ENCODE results near the gene THSD7B. TPM values are rescaled to one million over a fixed set of nuclear protein-coding genes. Genes with fewer than 3 reads are reported as not detected.

THSD7B gene
- total RNA-seq, 1 donor from 2014 or later: 1.2 TPM

DNA sequence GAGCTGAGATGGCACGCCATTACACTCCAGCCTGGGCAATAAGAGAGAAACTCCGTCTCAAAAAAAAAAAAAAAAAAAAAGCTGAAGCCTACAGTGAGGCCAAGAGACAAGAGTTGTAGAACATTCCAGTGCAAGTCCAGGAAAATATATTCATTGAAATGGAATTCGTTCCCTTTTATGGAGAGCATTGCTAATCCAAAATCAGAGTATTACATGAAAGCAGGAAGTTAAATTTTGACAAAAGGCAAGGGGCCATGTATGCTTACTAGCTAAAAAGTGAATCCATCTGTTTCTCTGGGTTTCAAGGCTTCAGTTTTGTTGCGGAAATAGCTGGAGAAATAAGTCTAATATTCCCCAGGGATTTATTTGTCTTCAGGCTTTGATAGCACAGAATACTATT lies 471.7 kb downstream of the THSD7B start:
- H3K36me3 Mint-ChIP-seq: no peaks in the 10 kb centered on the region
- H3K4me1 ChIP-seq: no peaks in the 10 kb centered on the region
- peaks cover 4% of the 10 kb centered on the region for H3K4me1 Mint-ChIP-seq
- no peak overlapping the region for H3K27ac Mint-ChIP-seq
- H3K27me3 Mint-ChIP-seq (ENCODE audit: insufficient read depth, low read depth): no peaks in the 10 kb centered on the region
- TF ChIP-seq, protein P1, sequence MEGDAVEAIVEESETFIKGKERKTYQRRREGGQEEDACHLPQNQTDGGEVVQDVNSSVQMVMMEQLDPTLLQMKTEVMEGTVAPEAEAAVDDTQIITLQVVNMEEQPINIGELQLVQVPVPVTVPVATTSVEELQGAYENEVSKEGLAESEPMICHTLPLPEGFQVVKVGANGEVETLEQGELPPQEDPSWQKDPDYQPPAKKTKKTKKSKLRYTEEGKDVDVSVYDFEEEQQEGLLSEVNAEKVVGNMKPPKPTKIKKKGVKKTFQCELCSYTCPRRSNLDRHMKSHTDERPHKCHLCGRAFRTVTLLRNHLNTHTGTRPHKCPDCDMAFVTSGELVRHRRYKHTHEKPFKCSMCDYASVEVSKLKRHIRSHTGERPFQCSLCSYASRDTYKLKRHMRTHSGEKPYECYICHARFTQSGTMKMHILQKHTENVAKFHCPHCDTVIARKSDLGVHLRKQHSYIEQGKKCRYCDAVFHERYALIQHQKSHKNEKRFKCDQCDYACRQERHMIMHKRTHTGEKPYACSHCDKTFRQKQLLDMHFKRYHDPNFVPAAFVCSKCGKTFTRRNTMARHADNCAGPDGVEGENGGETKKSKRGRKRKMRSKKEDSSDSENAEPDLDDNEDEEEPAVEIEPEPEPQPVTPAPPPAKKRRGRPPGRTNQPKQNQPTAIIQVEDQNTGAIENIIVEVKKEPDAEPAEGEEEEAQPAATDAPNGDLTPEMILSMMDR (IDR thresholded peaks at IDR 0.05): no peak
- TF ChIP-seq EZH2 (IDR thresholded peaks at IDR 0.05): no peak
- no peak for TF ChIP-seq EZH2phosphoT487 (IDR thresholded peaks at IDR 0.05)
- no peaks in the 10 kb centered on the region for H4K20me1 ChIP-seq (ENCODE audit: low read depth)
- H3F3A ChIP-seq (ENCODE audit: low read depth): no peaks in the 10 kb centered on the region
- H3K36me3 ChIP-seq: no peaks in the 10 kb centered on the region
- H3K4me3 ChIP-seq: no peak overlapping the region
- H3K27ac ChIP-seq: no peak overlapping the region
- no peak overlapping the region for H3K4me3 Mint-ChIP-seq
- H3K79me2 ChIP-seq (ENCODE audit: low read depth): no peaks in the 10 kb centered on the region
- no peaks in the 10 kb centered on the region for H3K9me3 Mint-ChIP-seq
- no peaks in the 10 kb centered on the region for H3K27me3 ChIP-seq
- no peaks in the 10 kb centered on the region for H3K9me3 ChIP-seq (ENCODE audit: low read depth)
- no peak for DNase-seq (ENCODE audit: low spot score)
- H3K4me2 ChIP-seq: no peak overlapping the region
- no peak overlapping the region for H3K9ac ChIP-seq
- H2AFZ ChIP-seq (replicated peaks): no peak overlapping the region

DNA sequence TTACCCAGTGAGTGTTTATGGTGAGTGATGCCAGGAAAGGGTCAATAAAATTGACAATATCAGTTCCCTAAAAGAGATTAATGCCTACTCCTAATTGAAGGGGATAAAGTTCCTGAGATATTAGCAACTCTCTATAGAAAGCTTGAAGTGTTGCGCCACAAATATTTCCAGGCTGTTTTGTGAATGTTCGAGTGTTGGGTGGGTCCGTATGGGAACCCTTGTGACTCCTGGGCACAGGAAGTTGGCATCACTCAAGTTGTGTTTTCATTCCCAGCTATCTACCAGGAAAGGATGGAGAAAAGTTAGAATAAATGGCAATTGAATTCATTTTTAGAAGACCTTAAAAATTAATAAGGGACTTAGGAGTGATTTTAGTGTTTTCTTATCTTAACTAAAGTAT lies 472.7 kb downstream of the THSD7B start:
- Histone ChIP-seq H3K9me3 (ENCODE audit: low read depth) (no peaks in the 10 kb centered on the region), H3K27me3 (no peaks in the 10 kb centered on the region), H3K4me1 (no peaks in the 10 kb centered on the region), H3K36me3 (no peaks in the 10 kb centered on the region), H3K4me2 (no peak overlapping the region), H3K27ac (no peak overlapping the region), H3K9ac (no peak overlapping the region), H2AFZ (replicated peaks) (no peak overlapping the region), H4K20me1 (ENCODE audit: low read depth) (no peaks in the 10 kb centered on the region), H3K4me3 (no peak overlapping the region), H3K79me2 (ENCODE audit: low read depth) (no peaks in the 10 kb centered on the region), H3F3A (ENCODE audit: low read depth) (no peaks in the 10 kb centered on the region)
- H3K4me3 Mint-ChIP-seq: no peak overlapping the region
- no peaks in the 10 kb centered on the region for H3K36me3 Mint-ChIP-seq
- H3K27me3 Mint-ChIP-seq (ENCODE audit: insufficient read depth, low read depth): no peaks in the 10 kb centered on the region
- no peaks in the 10 kb centered on the region for H3K4me1 Mint-ChIP-seq
- TF ChIP-seq EZH2 (IDR thresholded peaks at IDR 0.05) (no peak), EZH2phosphoT487 (IDR thresholded peaks at IDR 0.05) (no peak)
- TF ChIP-seq, protein P1 (IDR thresholded peaks at IDR 0.05): no peak
- H3K9me3 Mint-ChIP-seq: no peaks in the 10 kb centered on the region
- no peak for DNase-seq (ENCODE audit: low spot score)
- H3K27ac Mint-ChIP-seq: no peak overlapping the region

DNA sequence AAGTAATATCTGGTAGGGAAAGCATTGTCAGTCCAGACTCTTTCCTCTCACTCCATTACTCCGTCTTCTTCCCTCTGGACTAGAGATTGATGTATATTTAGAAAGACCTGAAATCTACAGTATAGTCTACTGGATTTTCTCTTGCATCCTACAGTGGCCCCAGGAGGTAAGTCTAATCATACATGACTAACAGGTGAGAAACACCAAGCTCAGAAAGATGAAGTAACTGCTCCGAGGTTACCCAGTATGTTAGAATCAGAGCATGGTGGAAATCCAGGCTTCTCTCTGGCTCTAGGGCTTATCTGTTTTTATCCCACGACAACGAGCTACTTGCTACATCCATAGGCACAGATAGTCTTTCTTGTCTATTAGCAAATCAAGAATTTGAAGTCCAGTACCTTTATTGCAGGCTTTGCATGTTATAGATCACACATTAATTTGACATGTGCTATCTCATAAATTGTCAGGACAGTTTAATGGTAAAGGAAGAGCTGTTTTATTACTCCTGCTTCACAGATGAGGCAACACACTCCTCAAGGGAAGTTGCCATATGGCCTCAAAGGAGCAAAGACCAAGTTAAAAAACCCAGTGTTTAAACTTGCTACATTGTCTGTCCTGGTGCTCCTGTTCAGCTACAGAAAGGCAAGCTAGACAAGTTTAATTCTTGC lies 484.3 kb downstream of the THSD7B start:
- no peaks in the 10 kb centered on the region for H3K9me3 ChIP-seq (ENCODE audit: low read depth)
- no peaks in the 10 kb centered on the region for H3K4me1 ChIP-seq
- no peak overlapping the region for H3K27ac ChIP-seq
- H3F3A ChIP-seq (ENCODE audit: low read depth): no peaks in the 10 kb centered on the region
- H3K9ac ChIP-seq: no peak overlapping the region
- Mint-ChIP-seq H3K4me3 (no peak overlapping the region), H3K4me1 (peaks cover 5% of the 10 kb centered on the region), H3K36me3 (no peaks in the 10 kb centered on the region), H3K9me3 (no peaks in the 10 kb centered on the region), H3K27ac (no peak overlapping the region), H3K27me3 (ENCODE audit: insufficient read depth, low read depth) (no peaks in the 10 kb centered on the region)
- H3K27me3 ChIP-seq: no peaks in the 10 kb centered on the region
- H3K4me2 ChIP-seq: no peak overlapping the region
- TF ChIP-seq EZH2 (IDR thresholded peaks at IDR 0.05) (no peak), EZH2phosphoT487 (IDR thresholded peaks at IDR 0.05) (no peak)
- TF ChIP-seq, protein P1 (IDR thresholded peaks at IDR 0.05): no peak
- H3K79me2 ChIP-seq (ENCODE audit: low read depth): no peaks in the 10 kb centered on the region
- H2AFZ ChIP-seq (replicated peaks): no peak overlapping the region
- DNase-seq (ENCODE audit: low spot score): no peak
- H4K20me1 ChIP-seq (ENCODE audit: low read depth): no peaks in the 10 kb centered on the region
- H3K36me3 ChIP-seq: no peaks in the 10 kb centered on the region
- H3K4me3 ChIP-seq: no peak overlapping the region

Measured in neural progenitor cell (in vitro differentiated cells).